NK-92 treated with Interleukin-12 subunit alpha and Interleukin-12 subunit beta, amount 100 ng/mL, for 24 hours (cell line): ENCODE measurements around the gene PCDHGA11.
"Not testable (repeated sequence)": the region's sequence is repeated elsewhere in the genome, so short reads cannot be mapped to it uniquely, and the experiment has no call there.

Source experiments
- DNase-seq: peaks from one replicate; lab custom pipeline; 2025; lab: John Stamatoyannopoulos, UW

Gene PCDHGA11

DNA sequence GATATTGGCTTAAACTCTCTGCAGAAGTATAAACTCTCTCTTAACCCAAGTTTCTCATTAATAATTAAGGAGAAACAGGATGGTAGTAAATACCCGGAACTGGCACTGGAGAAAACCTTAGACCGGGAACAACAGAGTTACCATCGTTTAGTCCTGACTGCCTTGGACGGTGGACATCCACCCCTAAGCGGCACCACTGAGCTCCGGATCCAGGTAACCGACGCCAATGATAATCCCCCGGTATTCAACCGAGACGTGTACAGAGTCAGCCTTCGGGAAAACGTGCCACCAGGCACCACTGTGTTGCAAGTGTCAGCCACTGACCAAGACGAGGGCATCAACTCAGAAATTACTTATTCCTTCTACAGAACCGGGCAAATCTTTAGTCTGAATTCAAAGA is 22.2 kb upstream of the PCDHGA11 start:
- no peak for DNase-seq

DNA sequence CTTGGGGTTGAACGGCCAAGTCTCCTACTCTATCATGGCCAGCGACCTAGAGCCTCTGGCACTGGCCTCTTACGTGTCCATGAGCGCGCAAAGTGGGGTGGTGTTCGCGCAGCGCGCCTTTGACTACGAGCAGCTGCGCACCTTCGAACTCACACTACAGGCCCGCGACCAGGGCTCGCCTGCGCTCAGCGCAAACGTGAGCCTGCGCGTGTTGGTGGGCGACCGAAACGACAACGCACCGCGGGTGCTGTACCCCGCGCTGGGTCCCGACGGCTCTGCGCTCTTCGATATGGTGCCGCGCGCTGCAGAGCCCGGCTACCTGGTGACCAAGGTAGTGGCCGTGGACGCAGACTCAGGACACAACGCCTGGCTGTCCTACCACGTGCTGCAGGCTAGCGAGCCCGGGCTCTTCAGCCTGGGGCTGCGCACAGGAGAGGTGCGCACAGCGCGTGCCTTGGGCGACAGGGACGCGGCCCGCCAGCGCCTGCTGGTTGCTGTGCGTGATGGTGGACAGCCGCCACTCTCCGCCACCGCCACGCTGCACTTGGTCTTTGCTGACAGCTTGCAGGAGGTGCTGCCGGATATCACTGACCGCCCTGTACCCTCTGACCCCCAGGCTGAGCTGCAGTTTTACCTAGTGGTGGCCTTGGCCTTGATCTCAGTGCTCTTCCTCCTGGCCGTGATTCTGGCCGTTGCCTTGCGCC is 21.1 kb upstream of the PCDHGA11 start:
- no peak for DNase-seq

DNA sequence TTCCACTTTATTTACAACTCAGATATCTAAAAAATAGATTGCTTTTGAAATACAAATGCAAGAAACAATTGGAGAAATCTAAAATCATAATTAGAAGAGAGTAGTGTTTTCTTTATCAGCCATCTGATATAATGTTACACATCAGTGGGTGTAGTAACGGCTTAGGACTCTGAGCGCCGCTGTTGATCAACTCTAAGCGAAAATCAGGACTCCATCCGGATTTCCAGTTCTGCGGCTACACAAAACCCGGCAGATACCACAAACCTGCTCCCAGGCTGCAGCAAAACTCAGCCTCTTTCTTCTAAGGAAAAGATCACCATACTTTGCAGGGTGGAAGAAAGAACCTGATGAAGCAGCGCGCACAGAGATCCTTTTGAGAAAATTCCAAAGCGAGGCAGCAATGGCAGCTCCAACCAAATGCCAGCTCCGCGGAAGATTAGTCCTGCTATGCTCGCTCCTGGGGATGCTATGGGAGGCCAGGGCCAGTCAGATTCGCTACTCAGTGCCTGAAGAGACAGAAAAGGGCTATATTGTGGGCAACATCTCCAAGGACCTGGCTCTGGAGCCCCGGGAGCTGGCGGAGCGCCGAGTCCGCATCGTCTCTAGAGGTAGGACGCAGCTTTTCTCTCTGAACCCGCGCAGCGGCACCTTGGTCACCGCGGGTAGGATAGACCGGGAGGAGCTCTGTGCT is 18.2 kb upstream of the PCDHGA11 start, which contains the start of gene PCDHGA9:
TSS of gene PCDHGA9 (plus strand) at position 226 of the 691 bp plus-strand sequence. CDS start at position 401, 175 bp downstream.
- no peak for DNase-seq

DNA sequence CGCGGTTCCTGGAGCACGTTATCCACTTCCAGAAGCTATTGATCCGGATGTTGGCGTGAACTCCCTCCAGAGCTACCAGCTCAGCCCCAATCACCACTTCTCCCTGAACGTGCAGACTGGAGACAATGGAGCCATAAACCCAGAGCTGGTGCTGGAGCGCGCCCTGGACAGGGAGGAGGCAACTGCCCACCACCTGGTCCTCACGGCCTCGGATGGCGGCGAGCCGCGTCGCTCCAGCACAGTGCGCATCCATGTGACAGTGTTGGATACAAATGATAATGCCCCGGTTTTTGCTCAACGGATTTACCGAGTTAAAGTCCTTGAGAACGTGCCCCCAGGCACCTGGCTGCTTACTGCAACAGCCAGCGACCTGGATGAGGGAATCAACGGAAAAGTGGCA is 17.5 kb upstream of the PCDHGA11 start:
- no peak for DNase-seq

DNA sequence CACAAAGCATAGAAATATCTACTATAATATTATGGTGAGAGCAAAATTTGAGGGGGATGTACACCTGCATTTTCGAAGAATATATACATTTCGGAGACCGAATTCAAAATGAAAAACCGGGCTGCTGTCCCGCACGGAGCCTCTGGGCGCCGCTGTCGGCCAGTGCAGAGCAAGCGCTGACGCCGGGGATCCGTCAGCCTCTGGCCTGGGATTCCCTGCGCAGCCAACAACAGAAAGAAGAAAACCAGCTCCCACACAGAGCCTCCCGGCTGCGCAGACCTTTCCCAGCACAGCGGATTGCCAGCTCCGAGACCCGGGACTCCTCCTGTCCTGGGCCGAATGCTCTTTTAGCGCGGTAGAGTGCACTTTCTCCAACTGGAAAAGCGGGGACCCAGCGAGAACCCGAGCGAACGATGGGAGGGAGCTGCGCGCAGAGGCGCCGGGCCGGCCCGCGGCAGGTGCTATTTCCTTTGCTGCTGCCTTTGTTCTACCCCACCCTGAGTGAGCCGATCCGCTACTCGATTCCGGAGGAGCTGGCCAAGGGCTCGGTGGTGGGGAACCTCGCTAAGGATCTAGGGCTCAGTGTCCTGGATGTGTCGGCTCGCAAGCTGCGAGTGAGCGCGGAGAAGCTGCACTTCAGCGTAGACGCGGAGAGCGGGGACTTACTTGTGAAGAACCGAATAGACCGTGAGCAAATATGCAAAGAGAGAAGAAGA is 12.9 kb upstream of the PCDHGA11 start, which contains the start of gene PCDHGB6:
TSS of gene PCDHGB6 (plus strand) at position 232 of the 716 bp plus-strand sequence. CDS start at position 414, 182 bp downstream.
- not testable (repeated sequence) for DNase-seq

DNA sequence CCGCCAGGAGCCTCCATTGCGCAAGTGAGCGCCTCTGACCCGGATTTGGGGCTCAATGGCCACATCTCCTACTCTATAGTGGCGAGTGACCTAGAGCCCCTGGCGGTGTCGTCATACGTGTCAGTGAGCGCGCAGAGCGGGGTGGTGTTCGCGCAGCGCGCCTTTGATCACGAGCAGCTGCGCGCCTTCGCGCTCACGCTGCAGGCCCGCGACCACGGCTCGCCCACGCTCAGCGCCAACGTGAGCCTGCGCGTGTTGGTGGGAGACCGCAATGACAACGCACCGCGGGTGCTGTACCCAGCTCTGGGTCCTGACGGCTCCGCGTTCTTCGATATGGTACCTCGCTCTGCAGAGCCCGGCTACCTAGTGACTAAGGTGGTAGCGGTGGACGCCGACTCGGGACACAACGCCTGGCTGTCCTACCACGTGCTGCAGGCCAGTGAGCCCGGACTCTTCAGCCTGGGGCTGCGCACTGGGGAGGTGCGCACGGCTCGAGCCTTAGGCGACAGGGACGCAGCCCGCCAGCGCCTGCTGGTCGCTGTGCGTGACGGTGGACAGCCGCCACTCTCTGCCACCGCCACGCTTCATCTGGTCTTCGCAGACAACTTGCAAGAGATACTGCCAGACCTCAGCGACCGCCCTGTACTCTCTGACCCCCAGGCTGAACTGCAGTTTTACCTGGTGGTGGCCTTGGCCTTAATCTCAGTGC is 11.1 kb upstream of the PCDHGA11 start:
- DNase-seq: no peak

DNA sequence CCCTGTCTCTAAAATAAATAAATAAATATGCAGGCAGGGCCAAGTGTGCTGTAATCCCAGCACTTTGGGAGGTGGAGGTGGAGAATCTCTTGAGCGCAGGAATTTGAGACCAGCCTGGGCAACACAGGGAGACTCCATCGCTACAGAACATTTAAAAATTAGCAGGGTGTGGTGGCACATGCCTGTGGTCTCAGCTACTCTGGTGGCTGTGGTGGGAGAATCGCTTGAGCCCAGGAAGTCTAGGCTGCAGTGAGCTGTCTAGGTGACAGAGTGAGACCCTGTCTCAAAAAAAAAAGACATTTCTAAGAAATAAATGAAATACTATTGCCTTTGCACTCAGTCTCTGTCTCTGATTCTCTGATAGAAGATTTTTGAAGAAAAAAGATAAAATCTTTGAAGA is 9.3 kb upstream of the PCDHGA11 start:
- DNase-seq: no peak

DNA sequence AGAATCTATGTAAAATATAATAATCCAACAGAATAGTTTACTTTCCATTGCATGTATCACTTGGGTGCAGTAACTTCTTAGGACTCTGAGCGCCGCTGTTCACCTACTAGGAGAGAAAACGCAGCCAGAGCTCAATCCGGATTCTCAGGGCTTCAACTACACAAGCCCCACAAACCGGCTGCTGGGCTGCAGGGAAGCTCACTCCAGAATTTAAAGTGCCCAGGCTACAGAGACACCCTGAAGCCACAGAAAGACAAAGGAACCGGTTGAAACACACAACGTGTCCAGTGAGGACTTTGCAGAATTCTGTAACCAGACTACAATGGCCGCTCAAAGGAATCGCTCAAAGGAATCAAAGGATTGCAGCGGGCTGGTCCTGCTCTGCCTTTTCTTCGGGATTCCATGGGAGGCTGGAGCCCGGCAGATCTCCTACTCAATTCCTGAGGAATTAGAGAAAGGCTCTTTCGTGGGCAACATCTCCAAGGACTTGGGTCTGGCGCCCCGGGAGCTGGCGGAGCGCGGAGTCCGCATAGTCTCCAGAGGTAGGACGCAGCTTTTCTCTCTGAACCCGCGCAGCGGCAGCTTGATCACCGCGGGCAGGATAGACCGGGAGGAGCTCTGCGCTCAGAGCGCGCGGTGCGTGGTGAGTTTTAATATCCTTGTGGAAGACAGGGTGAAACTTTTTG is 7.9 kb upstream of the PCDHGA11 start, which contains the start of gene PCDHGA10:
TSS of gene PCDHGA10 (plus strand) at position 134 of the 686 bp plus-strand sequence. CDS start at position 323, 189 bp downstream.
- no peak for DNase-seq

DNA sequence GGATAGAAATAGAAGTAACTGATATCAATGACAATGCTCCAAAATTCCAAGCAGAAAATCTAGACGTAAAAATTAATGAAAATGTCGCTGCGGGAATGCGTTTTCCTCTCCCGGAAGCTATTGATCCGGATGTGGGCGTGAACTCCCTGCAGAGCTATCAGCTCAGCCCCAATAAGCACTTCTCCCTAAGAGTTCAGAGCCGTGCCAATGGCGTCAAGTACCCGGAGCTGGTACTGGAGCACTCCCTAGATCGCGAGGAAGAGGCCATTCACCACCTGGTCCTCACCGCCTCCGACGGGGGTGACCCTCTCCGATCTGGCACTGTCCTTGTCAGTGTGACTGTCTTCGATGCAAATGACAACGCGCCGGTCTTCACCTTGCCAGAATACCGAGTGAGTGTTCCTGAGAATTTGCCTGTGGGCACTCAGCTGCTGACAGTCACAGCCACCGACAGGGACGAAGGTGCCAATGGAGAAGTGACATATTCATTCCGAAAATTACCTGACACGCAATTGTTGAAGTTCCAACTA is 7.2 kb upstream of the PCDHGA11 start:
- no peak for DNase-seq

DNA sequence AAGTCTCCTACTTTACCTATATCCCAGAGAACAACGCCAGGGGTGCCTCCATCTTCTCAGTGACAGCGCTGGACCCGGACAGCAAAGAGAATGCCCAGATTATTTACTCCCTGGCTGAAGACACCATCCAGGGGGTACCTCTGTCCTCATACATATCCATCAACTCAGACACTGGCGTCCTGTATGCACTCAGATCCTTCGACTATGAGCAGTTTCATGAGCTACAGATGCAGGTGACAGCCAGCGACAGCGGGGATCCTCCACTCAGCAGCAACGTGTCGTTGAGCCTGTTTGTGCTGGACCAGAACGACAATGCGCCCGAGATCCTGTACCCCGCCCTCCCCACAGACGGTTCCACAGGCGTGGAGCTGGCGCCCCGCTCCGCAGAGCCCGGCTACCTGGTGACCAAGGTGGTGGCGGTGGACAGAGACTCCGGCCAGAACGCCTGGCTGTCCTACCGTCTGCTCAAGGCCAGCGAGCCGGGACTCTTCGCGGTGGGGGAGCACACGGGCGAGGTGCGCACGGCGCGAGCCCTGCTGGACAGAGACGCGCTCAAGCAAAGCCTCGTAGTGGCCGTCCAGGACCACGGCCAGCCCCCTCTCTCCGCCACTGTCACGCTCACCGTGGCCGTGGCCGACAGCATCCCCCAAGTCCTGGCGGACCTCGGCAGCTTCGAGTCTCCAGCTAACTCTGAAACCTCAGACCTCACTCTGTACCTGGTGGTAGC is 6.1 kb upstream of the PCDHGA11 start:
- DNase-seq: not testable (repeated sequence)

DNA sequence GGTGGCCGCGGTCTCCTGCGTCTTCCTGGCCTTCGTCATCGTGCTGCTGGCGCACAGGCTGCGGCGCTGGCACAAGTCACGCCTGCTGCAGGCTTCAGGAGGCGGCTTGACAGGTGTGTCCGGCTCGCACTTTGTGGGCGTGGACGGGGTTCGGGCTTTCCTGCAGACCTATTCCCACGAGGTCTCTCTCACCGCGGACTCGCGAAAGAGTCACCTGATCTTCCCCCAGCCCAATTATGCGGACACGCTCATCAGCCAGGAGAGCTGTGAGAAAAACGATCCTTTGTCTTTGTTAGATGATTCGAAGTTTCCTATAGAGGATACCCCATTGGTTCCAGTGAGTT is 5.6 kb upstream of the PCDHGA11 start:
- not testable (repeated sequence) for DNase-seq

DNA sequence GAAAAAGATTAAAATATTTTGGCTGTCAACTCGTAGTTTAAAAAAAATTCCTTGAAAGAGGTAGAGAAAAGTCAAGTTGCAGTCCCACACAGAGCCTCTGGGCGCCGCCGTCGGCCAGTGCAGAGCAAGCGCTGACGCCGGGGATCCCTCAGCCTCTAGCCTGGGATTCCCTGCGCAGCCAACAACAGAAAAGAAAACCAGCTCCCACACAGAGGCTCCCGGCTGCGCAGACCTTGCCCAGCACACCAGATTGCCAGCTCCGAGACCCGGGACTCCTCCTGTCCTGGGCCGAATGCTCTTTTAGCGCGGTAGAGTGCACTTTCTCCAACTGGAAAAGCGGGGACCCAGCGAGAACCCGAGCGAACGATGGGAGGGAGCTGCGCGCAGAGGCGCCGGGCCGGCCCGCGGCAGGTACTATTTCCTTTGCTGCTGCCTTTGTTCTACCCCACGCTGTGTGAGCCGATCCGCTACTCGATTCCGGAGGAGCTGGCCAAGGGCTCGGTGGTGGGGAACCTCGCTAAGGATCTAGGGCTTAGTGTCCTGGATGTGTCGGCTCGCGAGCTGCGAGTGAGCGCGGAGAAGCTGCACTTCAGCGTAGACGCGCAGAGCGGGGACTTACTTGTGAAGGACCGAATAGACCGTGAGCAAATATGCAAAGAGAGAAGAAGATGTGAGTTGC is 3.2 kb upstream of the PCDHGA11 start, which contains the start of gene PCDHGB7:
TSS of gene PCDHGB7 (plus strand) at position 184 of the 679 bp plus-strand sequence. CDS start at position 367, 183 bp downstream.
- not testable (repeated sequence) for DNase-seq

DNA sequence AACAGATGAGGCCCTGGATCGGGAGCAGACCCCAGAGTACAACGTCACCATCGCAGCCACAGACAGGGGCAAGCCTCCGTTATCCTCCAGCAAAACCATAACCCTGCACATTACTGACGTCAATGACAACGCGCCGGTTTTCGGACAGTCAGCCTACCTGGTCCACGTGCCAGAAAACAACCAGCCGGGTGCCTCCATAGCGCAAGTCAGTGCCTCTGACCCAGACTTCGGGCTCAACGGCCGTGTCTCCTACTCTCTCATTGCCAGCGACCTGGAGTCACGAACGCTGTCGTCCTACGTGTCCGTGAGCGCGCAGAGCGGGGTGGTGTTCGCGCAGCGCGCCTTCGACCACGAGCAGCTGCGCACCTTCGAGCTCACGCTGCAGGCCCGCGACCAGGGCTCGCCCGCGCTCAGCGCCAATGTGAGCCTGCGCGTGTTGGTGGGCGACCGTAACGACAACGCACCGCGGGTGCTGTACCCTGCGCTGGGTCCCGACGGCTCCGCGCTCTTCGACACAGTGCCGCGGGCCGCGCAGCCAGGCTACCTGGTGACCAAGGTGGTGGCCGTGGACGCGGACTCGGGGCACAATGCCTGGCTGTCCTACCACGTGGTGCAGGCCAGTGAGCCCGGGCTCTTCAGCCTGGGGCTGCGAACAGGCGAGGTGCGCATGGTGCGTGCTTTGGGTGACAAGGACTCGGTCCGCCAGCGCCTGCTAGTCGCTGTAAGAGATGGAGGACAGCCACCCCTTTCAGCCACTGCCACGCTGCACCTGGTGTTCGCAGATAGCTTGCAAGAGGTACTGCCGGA is 1.6 kb upstream of the PCDHGA11 start:
- DNase-seq: no peak

DNA sequence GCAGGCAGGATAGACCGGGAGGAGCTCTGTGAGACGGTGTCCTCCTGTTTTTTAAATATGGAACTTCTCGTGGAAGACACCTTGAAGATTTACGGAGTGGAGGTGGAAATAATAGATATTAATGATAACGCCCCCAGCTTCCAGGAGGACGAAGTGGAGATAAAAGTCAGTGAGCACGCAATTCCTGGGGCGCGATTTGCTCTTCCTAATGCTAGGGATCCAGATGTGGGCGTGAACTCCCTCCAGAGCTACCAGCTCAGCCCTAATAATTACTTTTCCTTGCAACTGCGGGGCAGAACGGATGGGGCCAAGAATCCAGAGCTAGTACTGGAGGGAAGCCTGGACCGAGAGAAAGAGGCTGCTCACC is 621 bp downstream of the PCDHGA11 start:
- DNase-seq: no peak

DNA sequence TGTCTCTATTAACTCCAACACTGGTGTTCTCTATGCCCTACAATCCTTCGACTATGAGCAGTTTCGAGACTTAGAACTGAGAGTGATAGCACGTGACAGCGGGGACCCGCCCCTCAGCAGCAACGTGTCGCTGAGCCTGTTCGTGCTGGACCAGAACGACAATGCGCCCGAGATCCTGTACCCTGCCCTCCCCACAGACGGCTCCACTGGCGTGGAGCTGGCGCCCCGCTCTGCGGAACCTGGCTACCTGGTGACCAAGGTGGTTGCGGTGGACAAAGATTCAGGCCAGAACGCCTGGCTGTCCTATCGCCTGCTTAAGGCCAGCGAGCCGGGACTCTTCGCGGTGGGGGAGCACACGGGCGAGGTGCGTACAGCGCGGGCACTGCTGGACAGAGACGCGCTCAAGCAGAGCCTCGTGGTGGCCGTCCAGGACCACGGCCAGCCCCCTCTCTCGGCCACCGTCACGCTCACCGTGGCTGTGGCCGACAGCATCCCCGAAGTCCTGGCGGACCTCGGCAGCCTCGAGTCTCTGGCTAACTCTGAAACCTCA is 2.0 kb downstream of the PCDHGA11 start:
- no peak for DNase-seq

DNA sequence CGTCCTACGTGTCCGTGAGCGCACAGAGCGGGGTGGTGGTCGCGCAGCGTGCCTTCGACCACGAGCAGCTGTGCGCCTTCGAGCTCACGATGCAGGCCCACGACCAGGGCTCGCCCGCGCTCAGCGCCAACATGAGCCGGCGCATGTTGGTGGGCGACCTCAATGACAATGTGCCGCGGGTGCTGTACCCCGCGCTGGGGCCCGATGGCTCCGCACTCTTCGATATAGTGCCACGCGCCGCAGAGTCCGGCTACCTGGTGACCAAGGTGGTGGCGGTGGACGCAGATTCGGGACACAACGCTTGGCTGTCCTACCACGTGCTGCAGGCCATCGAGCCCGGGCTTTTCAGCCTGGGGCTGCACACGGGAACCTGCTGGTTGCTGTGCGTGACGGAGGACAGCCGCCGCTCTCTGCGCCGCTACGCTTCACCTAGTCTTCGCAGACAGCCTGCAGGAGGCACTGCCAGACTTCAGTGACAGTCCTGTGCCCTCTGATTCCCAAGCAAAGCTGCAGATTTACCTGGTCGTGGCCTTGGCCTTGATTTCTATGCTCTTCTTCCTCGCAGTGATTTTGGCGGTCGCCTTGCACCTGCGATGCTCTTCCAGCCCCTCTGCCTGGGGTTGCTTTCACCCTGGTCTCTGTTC is 7.1 kb downstream of the PCDHGA11 start:
- DNase-seq: no peak

DNA sequence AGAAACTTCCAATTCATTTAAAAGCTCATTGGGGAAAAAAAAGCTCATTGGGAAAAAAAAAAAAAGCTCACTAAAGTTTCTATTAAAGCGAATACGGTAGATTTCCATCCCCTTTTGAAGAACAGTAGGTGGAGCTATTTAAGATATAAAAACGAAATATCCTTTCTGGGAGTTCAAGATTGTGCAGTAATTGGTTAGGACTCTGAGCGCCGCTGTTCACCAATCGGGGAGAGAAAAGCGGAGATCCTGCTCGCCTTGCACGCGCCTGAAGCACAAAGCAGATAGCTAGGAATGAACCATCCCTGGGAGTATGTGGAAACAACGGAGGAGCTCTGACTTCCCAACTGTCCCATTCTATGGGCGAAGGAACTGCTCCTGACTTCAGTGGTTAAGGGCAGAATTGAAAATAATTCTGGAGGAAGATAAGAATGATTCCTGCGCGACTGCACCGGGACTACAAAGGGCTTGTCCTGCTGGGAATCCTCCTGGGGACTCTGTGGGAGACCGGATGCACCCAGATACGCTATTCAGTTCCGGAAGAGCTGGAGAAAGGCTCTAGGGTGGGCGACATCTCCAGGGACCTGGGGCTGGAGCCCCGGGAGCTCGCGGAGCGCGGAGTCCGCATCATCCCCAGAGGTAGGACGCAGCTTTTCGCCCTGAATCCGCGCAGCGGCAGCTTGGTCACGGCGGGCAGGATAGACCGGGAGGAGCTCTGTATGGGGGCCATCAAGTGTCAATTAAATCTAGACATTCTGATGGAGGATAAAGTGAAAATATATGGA is 9.7 kb downstream of the PCDHGA11 start, which contains the start of gene PCDHGA12:
TSS of gene PCDHGA12 (plus strand) at position 176 of the 782 bp plus-strand sequence. CDS start at position 429, 253 bp downstream.
- DNase-seq: no peak
